Measurements from ENCODE around the gene OR51Q1. TPM values are rescaled to one million over a fixed set of nuclear protein-coding genes. Genes with fewer than 3 reads are reported as not detected.

The OR51Q1 gene, protein sequence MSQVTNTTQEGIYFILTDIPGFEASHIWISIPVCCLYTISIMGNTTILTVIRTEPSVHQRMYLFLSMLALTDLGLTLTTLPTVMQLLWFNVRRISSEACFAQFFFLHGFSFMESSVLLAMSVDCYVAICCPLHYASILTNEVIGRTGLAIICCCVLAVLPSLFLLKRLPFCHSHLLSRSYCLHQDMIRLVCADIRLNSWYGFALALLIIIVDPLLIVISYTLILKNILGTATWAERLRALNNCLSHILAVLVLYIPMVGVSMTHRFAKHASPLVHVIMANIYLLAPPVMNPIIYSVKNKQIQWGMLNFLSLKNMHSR
- not detected in 5 replicates for total RNA-seq (2022; extraction: Qiagen RNA extraction)

DNA sequence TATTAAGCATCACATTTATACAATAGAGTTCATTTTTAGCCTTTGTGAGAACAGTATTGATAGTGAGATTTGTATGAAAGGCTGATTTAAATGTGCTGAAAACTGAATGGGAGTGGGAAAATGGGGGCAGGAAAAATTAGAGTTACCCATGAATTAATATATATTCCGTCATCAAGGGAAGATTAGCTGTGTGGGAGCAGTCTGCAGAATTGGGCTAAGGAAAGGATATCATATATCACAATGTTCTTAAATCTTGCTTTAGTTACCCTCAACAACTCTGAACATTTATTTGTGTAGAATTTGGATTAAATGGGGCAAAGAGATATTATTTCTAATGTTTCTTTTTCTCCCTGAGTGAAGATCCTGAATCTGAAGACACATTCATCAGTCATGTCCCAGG is at the start of gene OR51Q1:
Gene OR51Q1, plus strand, starts transcription at position 301 of the 400 bp plus-strand sequence. Its CDS starts 90 bp downstream, at position 391.

GRCh38 chr11:5383576-5383975 is 38.3 kb upstream of the OR51Q1 start, which contains the start of gene OR51M1:
Gene OR51M1 (plus strand): TSS chr11:5383812. CDS start chr11:5389399, 5,587 bp downstream.

DNA sequence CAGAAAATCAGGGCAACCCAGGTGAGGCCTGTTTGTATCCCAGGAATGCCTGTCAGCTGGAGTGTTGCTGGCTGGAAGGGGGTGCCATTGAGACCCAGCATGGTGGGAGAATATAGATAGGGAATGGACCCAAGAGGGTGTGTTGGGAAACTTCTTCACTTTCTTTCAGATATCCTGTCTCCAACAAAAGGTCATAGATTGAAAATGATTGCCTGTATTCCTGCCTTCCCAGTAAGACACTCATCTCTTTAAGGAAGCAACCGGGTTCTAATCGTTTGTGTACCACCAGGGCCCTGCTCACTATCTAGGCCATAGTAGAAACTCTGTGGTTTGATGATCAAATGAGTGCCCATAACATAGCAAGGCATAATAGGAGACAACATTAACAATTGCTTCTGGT is 19.5 kb downstream of the OR51Q1 start, which contains the start of gene OR51I1:
Gene OR51I1, minus strand, starts transcription at position 101 of the 400 bp plus-strand sequence. Its CDS starts 0 bp downstream, at position 101.

DNA sequence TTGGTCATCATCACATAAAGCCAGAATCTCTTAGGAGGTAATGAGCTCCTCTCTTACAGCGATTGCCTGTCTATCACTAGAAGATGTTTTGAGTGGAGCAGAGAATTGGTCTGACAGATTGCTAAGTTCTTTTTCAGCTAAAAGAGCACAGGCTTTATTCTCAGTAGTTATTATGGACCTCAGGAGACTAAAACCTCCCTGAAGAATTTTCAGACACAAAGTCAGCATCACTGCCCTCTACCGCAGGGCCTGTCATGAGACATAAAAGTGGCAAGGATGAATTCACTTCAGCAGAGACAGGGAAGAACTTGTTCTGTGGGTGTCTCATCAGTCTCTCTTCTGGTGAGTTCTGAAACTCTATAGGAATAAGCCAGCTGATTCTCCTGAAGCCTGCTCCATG is 27.1 kb downstream of the OR51Q1 start, which contains the start of gene OR51I2:
Gene OR51I2, plus strand, starts transcription at position 301 of the 400 bp plus-strand sequence. CDS start 4,166 bp downstream, outside the sequence.

Other genes with a start within 250 kb of the OR51Q1 start
- gene OR51V1, start 221.4 kb upstream of the OR51Q1 start, total RNA-seq (2022; extraction: Qiagen RNA extraction) = not detected in 5 replicates
- gene HBB, start 195.0 kb upstream of the OR51Q1 start, total RNA-seq (2022; extraction: Qiagen RNA extraction) = not detected in 5 replicates
- not detected in 5 replicates for gene HBD, start 187.6 kb upstream of the OR51Q1 start, total RNA-seq (2022; extraction: Qiagen RNA extraction)
- not detected in 5 replicates for gene HBG1, start 172.3 kb upstream of the OR51Q1 start, total RNA-seq (2022; extraction: Qiagen RNA extraction)
- not detected in 5 replicates for gene HBG2, start 167.3 kb upstream of the OR51Q1 start, total RNA-seq (2022; extraction: Qiagen RNA extraction)
- 0.15 to 0.29 TPM (median 0.21 TPM) in 3 of 5 replicates, not detected in the others for gene HBE1, start 152.2 kb upstream of the OR51Q1 start, total RNA-seq (2022; extraction: Qiagen RNA extraction)
- gene OR51B4, start 120.2 kb upstream of the OR51Q1 start, total RNA-seq (2022; extraction: Qiagen RNA extraction) = not detected in 5 replicates
- gene OR51B2, start 97.8 kb upstream of the OR51Q1 start, total RNA-seq (2022; extraction: Qiagen RNA extraction) = not detected in 5 replicates
- not detected in 5 replicates for gene OR51B5, start 78.6 kb upstream of the OR51Q1 start, total RNA-seq (2022; extraction: Qiagen RNA extraction)
- not detected in 5 replicates for gene OR51B6, start 70.6 kb upstream of the OR51Q1 start, total RNA-seq (2022; extraction: Qiagen RNA extraction)
- gene OR51M1, start 38.3 kb upstream of the OR51Q1 start, total RNA-seq (2022; extraction: Qiagen RNA extraction) = not detected in 5 replicates
- not detected in 5 replicates for gene OR51I1, start 19.4 kb downstream of the OR51Q1 start, total RNA-seq (2022; extraction: Qiagen RNA extraction)
- gene OR51I2, start 27.2 kb downstream of the OR51Q1 start, total RNA-seq (2022; extraction: Qiagen RNA extraction) = not detected in 5 replicates
- not detected in 5 replicates for gene OR52D1, start 66.6 kb downstream of the OR51Q1 start, total RNA-seq (2022; extraction: Qiagen RNA extraction)
- gene UBQLN3, start 87.8 kb downstream of the OR51Q1 start, total RNA-seq (2022; extraction: Qiagen RNA extraction) = not detected in 5 replicates
- 0.04 TPM in 1 of 5 replicates, not detected in the others for gene UBQLNL, start 94.6 kb downstream of the OR51Q1 start, total RNA-seq (2022; extraction: Qiagen RNA extraction)
- not detected in 5 replicates for gene OR52H1, start 126.4 kb downstream of the OR51Q1 start, total RNA-seq (2022; extraction: Qiagen RNA extraction)
- gene OR52B6, start 158.8 kb downstream of the OR51Q1 start, total RNA-seq (2022; extraction: Qiagen RNA extraction) = not detected in 5 replicates
- 10.4 to 13.1 TPM (median 12.8 TPM) in 5 replicates for gene TRIM6, start 174.5 kb downstream of the OR51Q1 start, total RNA-seq (2022; extraction: Qiagen RNA extraction)
- 2.8 to 4.3 TPM (median 3.7 TPM) in 5 replicates for gene TRIM34, start 202.9 kb downstream of the OR51Q1 start, total RNA-seq (2022; extraction: Qiagen RNA extraction)